HG02852 (cell line): Measurements from ENCODE around the gene CEP20.
"Not testable (repeated sequence)": the region's sequence is repeated elsewhere in the genome, so short reads cannot be mapped to it uniquely, and the experiment has no call there.

Source experiments
- ATAC-seq: cut with Tn5 transposase; IDR thresholded peaks from one replicate; pipeline ENCODE4 v1.9.1; 2021; ENCODE audit warnings: mild to moderate bottlenecking, moderate library complexity; ENCODE audit not compliant: unreplicated experiment

Gene CEP20

GRCh38 chr16:15888072-15888976, at the start of gene CEP20:
TSS of gene CEP20 (minus strand) at chr16:15888603. CDS start at chr16:15888585, 18 bp downstream.
- ATAC-seq: peak; percentile 98

GRCh38 chr16:15936809-15937208, 48.4 kb upstream of the CEP20 start:
- ATAC-seq: not testable (repeated sequence)

GRCh38 chr16:15934991-15935390, 46.6 kb upstream of the CEP20 start:
- no peak for ATAC-seq

- no peak for ATAC-seq
Measured at GRCh38 chr16:15933781-15934180, 45.4 kb upstream of the CEP20 start.

- no peak for ATAC-seq
Measured at GRCh38 chr16:15932939-15933338, 44.5 kb upstream of the CEP20 start.

- ATAC-seq: no peak
Measured at GRCh38 chr16:15928261-15929104, 40.1 kb upstream of the CEP20 start.

- no peak for ATAC-seq
Measured at GRCh38 chr16:15925631-15926030, 37.2 kb upstream of the CEP20 start.

GRCh38 chr16:15924996-15925395, 36.6 kb upstream of the CEP20 start:
- ATAC-seq: no peak

GRCh38 chr16:15919331-15919730, 30.9 kb upstream of the CEP20 start:
- ATAC-seq: no peak

- ATAC-seq: not testable (repeated sequence)
Measured at GRCh38 chr16:15918314-15918713, 29.9 kb upstream of the CEP20 start.

GRCh38 chr16:15916323-15916722, 27.9 kb upstream of the CEP20 start:
- no peak for ATAC-seq

- no peak for ATAC-seq
Measured at GRCh38 chr16:15915555-15916081, 27.2 kb upstream of the CEP20 start.

- no peak for ATAC-seq
Measured at GRCh38 chr16:15913046-15913698, 24.8 kb upstream of the CEP20 start.

GRCh38 chr16:15911198-15911597, 22.8 kb upstream of the CEP20 start:
- no peak for ATAC-seq

- peak; percentile 100 for ATAC-seq
Measured at GRCh38 chr16:15907863-15908478, 19.6 kb upstream of the CEP20 start.

- ATAC-seq: no peak
Measured at GRCh38 chr16:15906439-15906838, 18.0 kb upstream of the CEP20 start.

GRCh38 chr16:15903960-15904359, 15.6 kb upstream of the CEP20 start:
- ATAC-seq: no peak

GRCh38 chr16:15900901-15901500, 12.6 kb upstream of the CEP20 start:
- ATAC-seq: no peak

GRCh38 chr16:15900357-15900756, 12.0 kb upstream of the CEP20 start:
- no peak for ATAC-seq

GRCh38 chr16:15899538-15900100, 11.2 kb upstream of the CEP20 start:
- peak; percentile 70 for ATAC-seq
